HG03280 (cell line): ENCODE data around the gene JARID2.

ENCODE experiments used
- ATAC-seq: cut with Tn5 transposase; IDR thresholded peaks from one replicate; pipeline ENCODE4 v1.9.1; 2021; ENCODE audit warnings: mild to moderate bottlenecking, moderate library complexity; ENCODE audit not compliant: unreplicated experiment

The JARID2 gene

GRCh38 chr6:15264412-15264811, 18.5 kb downstream of the JARID2 start:
- ATAC-seq, result no peak

DNA sequence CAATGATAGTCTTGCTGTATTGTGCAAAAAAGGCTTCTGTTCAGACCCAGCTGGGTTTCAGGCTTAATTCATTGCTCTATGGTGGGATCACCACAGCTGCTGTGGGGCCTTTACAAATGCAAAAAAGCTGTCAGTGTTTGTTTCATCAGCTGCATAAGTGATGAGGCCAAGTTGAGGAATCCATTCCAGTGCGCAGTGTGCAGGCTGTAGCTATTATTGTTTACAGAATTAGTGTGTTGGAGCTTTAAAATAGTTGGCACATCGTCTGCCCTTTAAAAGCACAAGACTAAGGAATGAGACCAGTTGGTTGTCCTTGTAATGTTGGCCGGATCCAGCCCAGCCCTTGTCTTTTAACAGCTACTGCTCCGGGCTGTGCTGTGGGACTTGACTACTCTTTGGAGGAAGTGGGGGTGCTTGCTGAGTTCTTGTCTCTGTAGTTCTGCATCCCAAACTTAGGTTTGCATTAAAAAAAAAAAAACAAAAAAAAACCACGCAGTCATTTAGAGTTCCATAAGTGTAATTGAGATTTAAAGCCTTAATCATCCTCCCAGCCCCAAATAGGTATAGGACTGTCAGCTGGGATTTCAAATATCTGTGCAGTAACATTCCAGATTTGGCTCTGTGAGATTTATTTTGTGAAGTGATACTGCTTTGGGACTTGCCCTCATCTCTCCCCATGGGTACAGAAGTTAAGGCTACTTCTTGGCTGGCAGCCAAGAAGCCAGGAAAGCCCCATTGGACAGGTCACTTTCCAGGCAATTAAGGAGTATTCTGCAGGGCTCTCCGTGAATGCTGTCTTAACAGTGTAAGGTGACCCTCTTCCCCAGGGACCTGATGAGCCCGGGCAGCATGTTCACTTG, 19.3 kb downstream of the JARID2 start:
- no peak for ATAC-seq

DNA sequence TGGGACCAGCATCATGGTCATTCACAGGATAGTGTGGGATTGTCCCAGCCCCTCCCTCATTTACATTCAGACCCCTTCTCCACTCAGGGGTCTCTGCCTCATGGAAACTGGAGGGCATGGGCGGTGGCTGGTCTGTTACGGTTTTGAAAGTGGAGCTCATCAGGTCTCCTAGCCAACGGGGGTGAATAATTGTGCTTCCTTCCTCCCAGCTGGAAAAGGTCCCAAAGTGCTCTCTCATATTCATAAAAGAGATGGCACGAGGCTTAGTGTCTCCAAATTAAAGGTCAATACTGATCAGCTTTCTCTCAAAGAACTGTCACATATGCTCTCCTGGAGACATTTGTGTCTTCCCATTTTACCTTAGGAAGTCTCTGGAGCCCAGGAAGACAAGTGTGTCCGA, 19.9 kb downstream of the JARID2 start:
- no peak for ATAC-seq

GRCh38 chr6:15266423-15266996, 20.6 kb downstream of the JARID2 start:
- no peak for ATAC-seq

DNA sequence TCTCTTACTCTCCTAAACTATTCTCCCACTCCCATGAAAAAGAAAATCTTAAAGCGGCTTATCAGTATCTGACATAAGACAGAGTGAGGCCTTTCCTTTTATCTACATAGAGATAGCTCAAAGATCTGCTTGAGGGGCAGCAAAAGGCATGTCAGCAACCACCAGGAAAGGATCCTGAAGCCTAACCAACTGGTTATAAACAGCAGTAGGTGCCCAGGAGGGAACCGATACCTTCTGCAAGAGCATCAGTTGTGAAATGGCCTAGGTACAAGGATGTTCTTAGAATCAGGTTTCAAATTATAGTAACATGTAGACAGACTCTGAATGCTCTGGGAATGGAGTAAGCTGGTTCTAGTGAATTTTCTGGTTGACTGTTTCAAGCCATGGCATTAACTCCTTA, 21.4 kb downstream of the JARID2 start:
- ATAC-seq, result no peak

GRCh38 chr6:15268137-15268908, 22.5 kb downstream of the JARID2 start:
- ATAC-seq, result no peak

- no peak for ATAC-seq
Observed at GRCh38 chr6:15269011-15269410, 23.1 kb downstream of the JARID2 start.

- ATAC-seq, result no peak
Observed at GRCh38 chr6:15269619-15270018, 23.8 kb downstream of the JARID2 start.

GRCh38 chr6:15270402-15270801, 24.5 kb downstream of the JARID2 start:
- ATAC-seq, result no peak

DNA sequence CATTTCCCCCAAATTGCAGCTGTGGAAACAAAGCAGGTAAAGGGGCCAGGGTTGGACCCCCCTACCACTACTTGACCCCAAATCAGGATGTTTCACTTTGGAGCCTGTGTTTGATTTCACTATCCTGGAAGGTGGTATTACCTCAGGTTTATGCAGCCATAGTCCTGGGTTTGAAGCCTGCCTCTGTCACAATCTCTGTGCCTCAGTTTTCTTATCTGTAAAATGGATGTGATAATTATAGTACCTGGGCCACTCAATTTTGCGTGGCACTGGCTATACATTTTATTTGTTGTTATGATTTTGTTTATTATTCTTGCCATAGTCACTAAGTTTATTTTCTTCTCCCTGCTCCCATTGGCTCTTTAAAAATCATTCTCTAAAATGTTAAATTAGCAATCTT, 26.7 kb downstream of the JARID2 start:
- ATAC-seq, result no peak

- ATAC-seq, result no peak
Observed at GRCh38 chr6:15274692-15275387, 29.0 kb downstream of the JARID2 start.

DNA sequence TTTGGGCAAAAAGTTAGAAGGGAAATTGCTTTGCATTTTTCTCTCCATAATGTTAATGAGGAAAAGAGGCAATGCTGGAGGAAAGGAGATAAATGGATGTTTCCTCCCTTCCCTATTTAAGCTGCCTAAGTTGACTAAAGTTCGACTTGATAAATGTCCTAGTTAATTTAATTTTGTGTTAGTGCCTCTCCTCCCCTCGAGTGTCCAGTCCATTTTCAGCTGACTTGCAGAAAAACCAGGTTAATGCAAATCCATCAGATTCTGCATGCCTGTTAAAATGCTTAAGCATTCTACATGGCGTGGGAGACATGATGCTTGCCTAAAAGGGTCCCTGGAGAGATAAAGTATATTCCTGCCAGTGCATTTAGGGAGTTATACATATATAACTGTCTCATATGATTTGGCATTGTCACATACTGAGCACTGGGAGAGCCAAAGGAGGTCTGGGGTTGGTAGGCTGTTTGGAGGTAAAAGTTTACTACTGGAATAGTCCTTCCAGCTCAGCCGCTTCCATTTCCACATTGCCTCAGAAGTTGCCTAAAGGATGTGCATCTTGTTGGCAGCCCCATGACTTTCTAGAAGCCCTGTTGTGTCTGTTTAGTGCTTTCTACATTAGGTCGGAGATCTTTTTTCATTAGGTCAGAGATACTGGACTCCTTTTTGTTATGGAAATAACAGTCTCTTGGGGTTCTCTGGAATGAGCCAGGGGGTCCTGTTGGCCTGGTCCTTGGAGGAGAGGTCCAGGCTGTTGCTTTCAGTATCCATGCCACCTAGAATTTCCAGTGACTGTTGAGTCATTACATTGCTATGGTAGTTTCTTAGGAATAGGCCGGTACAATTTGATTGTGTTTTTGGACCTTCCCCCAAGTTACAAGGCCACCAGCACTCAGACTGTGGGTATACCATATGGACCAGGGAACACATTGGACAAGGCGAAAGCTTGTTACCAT, 30.4 kb downstream of the JARID2 start:
- no peak for ATAC-seq

- ATAC-seq, result no peak
Observed at GRCh38 chr6:15279047-15279661, 33.3 kb downstream of the JARID2 start.

GRCh38 chr6:15280028-15280427, 34.2 kb downstream of the JARID2 start:
- no peak for ATAC-seq

DNA sequence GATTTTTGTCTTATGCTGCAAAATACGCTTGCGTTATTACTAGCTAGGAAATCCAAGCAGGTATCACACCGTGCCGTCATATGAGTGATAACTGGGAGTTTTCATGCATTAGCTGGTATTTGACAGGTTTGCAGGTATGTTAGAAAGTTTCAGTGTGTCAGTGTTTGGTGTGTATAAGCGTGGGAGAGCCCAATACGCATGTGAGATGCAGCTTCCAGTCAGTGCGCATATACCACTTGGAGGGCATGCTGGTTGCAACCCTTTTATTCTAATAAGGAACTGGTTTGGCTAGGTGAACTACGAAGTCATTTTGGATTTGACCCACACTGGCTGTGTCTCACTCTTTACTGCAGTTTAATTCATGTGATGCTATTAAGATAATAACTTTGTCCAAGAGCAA, 35.1 kb downstream of the JARID2 start:
- ATAC-seq, result no peak

DNA sequence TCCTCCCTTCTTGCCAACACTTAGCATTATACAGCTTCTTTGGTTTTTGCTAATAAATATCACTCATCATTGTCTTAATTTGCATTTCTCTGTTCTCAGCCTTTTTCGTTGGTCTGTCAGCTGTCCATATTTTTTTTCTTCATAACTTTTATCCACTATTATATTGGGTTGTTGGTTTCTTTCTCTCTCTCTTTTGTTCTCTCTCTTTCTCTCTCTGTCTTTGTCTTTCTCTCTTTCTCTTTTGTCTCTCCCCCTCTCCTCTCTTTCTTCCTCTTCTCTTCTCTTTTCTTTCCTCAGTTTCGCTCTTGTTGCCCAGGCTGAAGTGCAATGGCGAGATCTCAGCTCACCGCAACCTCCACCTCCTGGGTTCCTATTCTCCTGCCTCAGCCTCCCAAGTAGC, 36.5 kb downstream of the JARID2 start:
- no peak for ATAC-seq

GRCh38 chr6:15283986-15284361, 38.1 kb downstream of the JARID2 start:
- no peak for ATAC-seq

GRCh38 chr6:15284743-15285142, 38.9 kb downstream of the JARID2 start:
- ATAC-seq, result no peak

GRCh38 chr6:15285682-15286294, 39.9 kb downstream of the JARID2 start:
- no peak for ATAC-seq
